ENCODE measurements around the gene CIAO3. TPM values are rescaled to one million over a fixed set of nuclear protein-coding genes. Genes with fewer than 3 reads are reported as not detected.
A peak's percentile ranks its signal among the peaks of the same experiment; 100 is the strongest.

CIAO3 gene
- total RNA-seq, 1 experiment from 2014 or later, result 35.7 TPM

- peak; percentile 68 for DNase-seq (ENCODE audit: low read depth)
Observed at GRCh38 chr16:679814-680624, 60.8 kb downstream of the CIAO3 start, which contains the start of gene STUB1. Gene STUB1, plus strand, starts transcription at chr16:680410. Its CDS starts 116 bp downstream, at chr16:680526.

Small RNA genes lying within 50 kb of the gene (small RNA-seq; reads per million reads assigned to genes)
- gene MIR662, result not detected

Other genes starting within 250 kb of the CIAO3 start
- gene CAPN15, start 213.3 kb downstream of the CIAO3 start, total RNA-seq (2014; rRNA removed; shearing (Covaris generic)), result 92.4 and 122 TPM in 2 replicates
- 0.10 TPM in 1 of 2 replicates, not detected in the other for gene PRR35, start 180.6 kb downstream of the CIAO3 start, total RNA-seq (2014; rRNA removed; shearing (Covaris generic))
- gene NHLRC4, start 174.0 kb downstream of the CIAO3 start, total RNA-seq (2014; rRNA removed; shearing (Covaris generic)), result 0.07 and 1.1 TPM in 2 replicates
- 38.2 and 53.0 TPM in 2 replicates for gene PIGQ, start 171.0 kb downstream of the CIAO3 start, total RNA-seq (2014; rRNA removed; shearing (Covaris generic))
- gene RAB40C, start 150.9 kb downstream of the CIAO3 start, total RNA-seq (2014; rRNA removed; shearing (Covaris generic)), result 12.9 and 15.2 TPM in 2 replicates
- gene WFIKKN1, start 110.0 kb downstream of the CIAO3 start, total RNA-seq (2014; rRNA removed; shearing (Covaris generic)), result 0.03 and 0.14 TPM in 2 replicates
- gene METTL26, start 104.7 kb downstream of the CIAO3 start, total RNA-seq (2014; rRNA removed; shearing (Covaris generic)), result 190 and 194 TPM in 2 replicates
- gene MCRIP2, start 99.2 kb downstream of the CIAO3 start, total RNA-seq (2014; rRNA removed; shearing (Covaris generic)), result 44.9 and 51.1 TPM in 2 replicates
- gene WDR90, start 91.6 kb downstream of the CIAO3 start, total RNA-seq (2014; rRNA removed; shearing (Covaris generic)), result 27.0 and 27.9 TPM in 2 replicates
- gene RHOT2, start 72.9 kb downstream of the CIAO3 start, total RNA-seq (2014; rRNA removed; shearing (Covaris generic)), result 95.4 and 107 TPM in 2 replicates
- gene RHBDL1, start 65.3 kb downstream of the CIAO3 start, total RNA-seq (2014; rRNA removed; shearing (Covaris generic)), result 1.1 and 1.6 TPM in 2 replicates
- 208 and 257 TPM in 2 replicates for gene STUB1, start 60.6 kb downstream of the CIAO3 start, total RNA-seq (2014; rRNA removed; shearing (Covaris generic))
- 43.0 and 46.2 TPM in 2 replicates for gene JMJD8, start 56.7 kb downstream of the CIAO3 start, total RNA-seq (2014; rRNA removed; shearing (Covaris generic))
- gene WDR24, start 50.6 kb downstream of the CIAO3 start, total RNA-seq (2014; rRNA removed; shearing (Covaris generic)), result 3.4 and 4.1 TPM in 2 replicates
- gene FBXL16, start 35.2 kb downstream of the CIAO3 start, total RNA-seq (2014; rRNA removed; shearing (Covaris generic)), result 2.0 and 4.2 TPM in 2 replicates
- gene METRN, start 25.9 kb downstream of the CIAO3 start, total RNA-seq (2014; rRNA removed; shearing (Covaris generic)), result 119 and 152 TPM in 2 replicates
- 42.3 and 54.6 TPM in 2 replicates for gene ANTKMT, start 19.9 kb downstream of the CIAO3 start, total RNA-seq (2014; rRNA removed; shearing (Covaris generic))
- 4.2 and 4.6 TPM in 2 replicates for gene CCDC78, start 14.6 kb downstream of the CIAO3 start, total RNA-seq (2014; rRNA removed; shearing (Covaris generic))
- 18.6 and 27.2 TPM in 2 replicates for gene HAGHL, start 13.9 kb downstream of the CIAO3 start, total RNA-seq (2014; rRNA removed; shearing (Covaris generic))
- 0.23 TPM in 1 of 2 replicates, not detected in the other for gene MSLN, start 19.7 kb upstream of the CIAO3 start, total RNA-seq (2014; rRNA removed; shearing (Covaris generic))
- gene RPUSD1, start 47.4 kb upstream of the CIAO3 start, total RNA-seq (2014; rRNA removed; shearing (Covaris generic)), result 84.1 and 114 TPM in 2 replicates
- gene CHTF18, start 47.6 kb upstream of the CIAO3 start, total RNA-seq (2014; rRNA removed; shearing (Covaris generic)), result 41.6 and 45.6 TPM in 2 replicates
- gene GNG13, start 59.7 kb upstream of the CIAO3 start, total RNA-seq (2014; rRNA removed; shearing (Covaris generic)), result not detected in 2 replicates
- gene LMF1, start 230.0 kb upstream of the CIAO3 start, total RNA-seq (2014; rRNA removed; shearing (Covaris generic)), result not detected in 2 replicates
- gene SOX8, start 240.8 kb upstream of the CIAO3 start, total RNA-seq (2014; rRNA removed; shearing (Covaris generic)), result not detected in 2 replicates